Placental pericyte (primary cell): ENCODE results near the gene TGFB2. TPM values are rescaled to one million over a fixed set of nuclear protein-coding genes. Genes with fewer than 3 reads are reported as not detected.

Source experiments
- small RNA-seq: library from RNA; depleted of rRNA; stranded (forward); fragments of <200 nt; gene quantifications from one replicate; pipeline ENCODE3, GENCODE V24; 2012; ENCODE audit warnings: low replicate concordance
- total RNA-seq: library from RNA; depleted of rRNA; stranded (reverse); fragments of >200 nt; gene quantifications from 2 replicates; pipeline ENCODE4 v1.2.3, GENCODE V29; 2012

The TGFB2 gene
- total RNA-seq: 15.2 and 18.6 TPM in 2 replicates

GRCh38 chr1:218344814-218345672 is at the start of gene TGFB2:
Gene TGFB2 (plus strand): TSS chr1:218345336. CDS start chr1:218346702, 1,366 bp downstream.

Small RNAs within 50 kb of the gene (small RNA-seq; reads per million reads assigned to genes)
- gene AC096638.1: not detected

Other genes starting within 250 kb of the TGFB2 start
- gene RRP15, start 60.0 kb upstream of the TGFB2 start, total RNA-seq: 5.0 and 10.3 TPM in 2 replicates